Erythroblast (primary cell): ENCODE measurements around the gene ZPR1.

Source experiments
- DNase-seq, 2 experiments: peaks; one replicate each; lab custom pipeline; 2025; lab: John Stamatoyannopoulos, UW
- GATA1 ChIP-seq: IDR thresholded peaks from 2 replicates; pipeline ENCODE4 v1.6.1; 2011; ENCODE audit warnings: low read depth, mild to moderate bottlenecking, control low read depth, low read length, moderate library complexity
- POLR2A ChIP-seq: IDR thresholded peaks from 2 replicates; pipeline ENCODE4 v1.6.1; 2011; ENCODE audit warnings: mild to moderate bottlenecking, low read length

ZPR1 gene

GRCh38 chr11:116792144-116792868 lies 4.5 kb upstream of the ZPR1 start:
- no peak for TF ChIP-seq POLR2A
- TF ChIP-seq GATA1, result no peak
- DNase-seq, result no peak

- TF ChIP-seq GATA1 (no peak), POLR2A (no peak)
- no peak for DNase-seq
Measured at GRCh38 chr11:116791813-116792143, 4.0 kb upstream of the ZPR1 start, which contains the start of gene APOA5. APOA5 (minus strand) TSS chr11:116791879; CDS start chr11:116791860, 19 bp downstream.

GRCh38 chr11:116791002-116791812 lies 3.4 kb upstream of the ZPR1 start:
- TF ChIP-seq POLR2A, result no peak
- DNase-seq, result peak; percentile 68 to 80

- no peak for DNase-seq
- TF ChIP-seq GATA1 (no peak), POLR2A (no peak)
Measured at GRCh38 chr11:116790167-116791001, 2.6 kb upstream of the ZPR1 start.

GRCh38 chr11:116788975-116789374 lies 1.2 kb upstream of the ZPR1 start:
- DNase-seq, result no peak
- TF ChIP-seq GATA1 (no peak), POLR2A (no peak)

GRCh38 chr11:116788534-116788933 lies 711 bp upstream of the ZPR1 start:
- DNase-seq, result no peak
- TF ChIP-seq POLR2A, result no peak
- TF ChIP-seq GATA1, result no peak

- peak in 1 of 2 experiments; percentile 56 for DNase-seq
- no peak for TF ChIP-seq GATA1
- no peak for TF ChIP-seq POLR2A
Measured at GRCh38 chr11:116787436-116787785, 412 bp downstream of the ZPR1 start.

GRCh38 chr11:116786966-116787365 lies 857 bp downstream of the ZPR1 start:
- peak in 1 of 2 experiments; percentile 31 for DNase-seq
- TF ChIP-seq POLR2A, result no peak
- TF ChIP-seq GATA1, result no peak

- TF ChIP-seq GATA1 (no peak), POLR2A (no peak)
- peak; percentile 14 to 23 for DNase-seq
Measured at GRCh38 chr11:116786326-116786725, 1.5 kb downstream of the ZPR1 start.

- no peak for TF ChIP-seq GATA1
- no peak for TF ChIP-seq POLR2A
- no peak for DNase-seq
Measured at GRCh38 chr11:116782728-116783127, 5.1 kb downstream of the ZPR1 start.

GRCh38 chr11:116778556-116778955 lies 9.3 kb downstream of the ZPR1 start:
- TF ChIP-seq POLR2A (no peak), GATA1 (no peak)
- DNase-seq, result no peak

- no peak for TF ChIP-seq POLR2A
- no peak for TF ChIP-seq GATA1
Measured at GRCh38 chr11:116777056-116777455, 10.8 kb downstream of the ZPR1 start.

GRCh38 chr11:116776522-116776984 lies 11.3 kb downstream of the ZPR1 start:
- DNase-seq, result peak; percentile 49 to 72
- TF ChIP-seq POLR2A (no peak), GATA1 (no peak)

More at GRCh38 chr11:116777056-116777455, 10.8 kb downstream of the ZPR1 start:
- DNase-seq, result peak; percentile 55 to 80

- TF ChIP-seq GATA1 (no peak), POLR2A (no peak)
- DNase-seq, result no peak
Measured at GRCh38 chr11:116775975-116776374, 11.8 kb downstream of the ZPR1 start.

GRCh38 chr11:116774661-116775060 lies 13.2 kb downstream of the ZPR1 start:
- DNase-seq, result peak; percentile 49 to 74
- TF ChIP-seq POLR2A, result no peak
- TF ChIP-seq GATA1, result no peak
